Suprapubic skin (tissue), 4 donors: ENCODE results near the gene SVEP1.

Experiments used
- EP300 ChIP-seq: sonication (generic); formaldehyde crosslinking; IDR thresholded peaks from one replicate; pipeline ENCODE4 v1.6.1; 2017; ENCODE audit warnings: antibody characterized with exemption
- POLR2A ChIP-seq, 2 donors: fragments of 450-650 bp; IDR thresholded peaks; one replicate each; pipeline ENCODE4 v1.6.1; 2017; ENCODE audit warnings: antibody characterized with exemption in 2 of 2, mild to moderate bottlenecking in 2 of 2, moderate library complexity in 2 of 2
- POLR2AphosphoS5 ChIP-seq, 3 donors: sonication (generic); formaldehyde crosslinking; IDR thresholded peaks; one replicate each; pipeline ENCODE4 v1.6.1; 2017; ENCODE audit warnings: antibody characterized with exemption in 3 of 3
- TF ChIP-seq, protein P1 (sequence below), 2 donors: fragments of 200-600 bp in 1 of 2; fragments of 450-650 bp in 1 of 2; sonication (generic) in 1 of 2; IDR thresholded peaks; one replicate each; pipeline ENCODE4 v1.5.1; 2016 to 2019; ENCODE audit warnings: antibody characterized with exemption in 2 of 2, mild to moderate bottlenecking in 1 of 2, moderate library complexity in 1 of 2

DNA sequence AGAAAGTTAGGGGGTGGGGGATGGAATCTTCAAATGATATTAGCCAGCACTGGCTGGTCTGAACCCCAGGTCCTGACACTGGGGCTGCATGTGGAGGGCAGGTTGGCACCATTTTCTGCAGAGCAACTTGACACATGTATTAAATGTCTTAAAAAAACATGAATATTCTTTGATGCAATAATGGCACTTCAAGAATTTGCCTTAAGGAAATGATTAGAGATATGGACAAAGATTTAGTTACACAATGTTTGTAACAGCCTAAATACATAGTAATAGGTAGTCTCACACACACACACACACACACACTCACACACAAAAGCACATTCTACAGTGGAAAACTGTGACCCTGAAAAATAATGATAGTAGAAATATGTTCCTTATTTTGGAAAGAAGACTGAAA, 3.6 kb downstream of the SVEP1 start:
- TF ChIP-seq POLR2A (IDR thresholded peaks at IDR 0.05) (no peak), EP300 (no peak), POLR2AphosphoS5 (IDR thresholded peaks at IDR 0.05) (no peak)
- TF ChIP-seq, protein P1, sequence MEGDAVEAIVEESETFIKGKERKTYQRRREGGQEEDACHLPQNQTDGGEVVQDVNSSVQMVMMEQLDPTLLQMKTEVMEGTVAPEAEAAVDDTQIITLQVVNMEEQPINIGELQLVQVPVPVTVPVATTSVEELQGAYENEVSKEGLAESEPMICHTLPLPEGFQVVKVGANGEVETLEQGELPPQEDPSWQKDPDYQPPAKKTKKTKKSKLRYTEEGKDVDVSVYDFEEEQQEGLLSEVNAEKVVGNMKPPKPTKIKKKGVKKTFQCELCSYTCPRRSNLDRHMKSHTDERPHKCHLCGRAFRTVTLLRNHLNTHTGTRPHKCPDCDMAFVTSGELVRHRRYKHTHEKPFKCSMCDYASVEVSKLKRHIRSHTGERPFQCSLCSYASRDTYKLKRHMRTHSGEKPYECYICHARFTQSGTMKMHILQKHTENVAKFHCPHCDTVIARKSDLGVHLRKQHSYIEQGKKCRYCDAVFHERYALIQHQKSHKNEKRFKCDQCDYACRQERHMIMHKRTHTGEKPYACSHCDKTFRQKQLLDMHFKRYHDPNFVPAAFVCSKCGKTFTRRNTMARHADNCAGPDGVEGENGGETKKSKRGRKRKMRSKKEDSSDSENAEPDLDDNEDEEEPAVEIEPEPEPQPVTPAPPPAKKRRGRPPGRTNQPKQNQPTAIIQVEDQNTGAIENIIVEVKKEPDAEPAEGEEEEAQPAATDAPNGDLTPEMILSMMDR (IDR thresholded peaks at IDR 0.05), result no peak
